Measurements from ENCODE around the gene TMPRSS5.
"Not testable (repeated sequence)": the region's sequence is repeated elsewhere in the genome, so short reads cannot be mapped to it uniquely, and the experiment has no call there.

TMPRSS5 gene

DNA sequence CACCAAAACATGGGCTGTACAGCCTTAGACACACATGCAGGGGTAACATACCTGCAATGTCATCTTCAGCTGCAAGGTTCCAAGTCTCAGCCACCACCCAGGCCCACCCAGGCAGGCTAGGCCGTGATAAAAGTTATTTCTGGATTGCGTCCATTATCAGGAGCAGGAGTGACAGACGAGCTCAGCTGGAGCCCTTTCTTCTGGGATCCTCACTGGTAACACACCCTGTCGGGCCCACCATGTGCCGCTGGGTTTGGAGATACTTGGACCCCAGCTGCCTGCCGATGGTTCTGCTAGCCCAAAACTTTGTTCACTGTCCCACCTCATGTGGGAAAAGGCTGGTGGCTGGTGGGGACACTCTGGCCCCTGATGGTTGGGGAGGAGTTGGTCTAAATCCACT lies 24.8 kb downstream of the TMPRSS5 start:
- H3K27me3 ChIP-seq (ENCODE audit: low read depth, low read length): no peaks in the 10 kb centered on the region
- no peaks in the 10 kb centered on the region for H3K9me3 ChIP-seq (ENCODE audit: control insufficient read depth in 1 of 2, low read length in 2 of 2)
- H3K4me3 ChIP-seq (ENCODE audit: low read depth in 1 of 2, low read length in 2 of 2): no peak overlapping the region
- peaks cover 0 to 10% of the 10 kb centered on the region in 2 donors for H3K4me1 ChIP-seq (ENCODE audit: control insufficient read depth in 1 of 2, insufficient read depth in 2 of 2, low read length in 2 of 2)
- no peaks in the 10 kb centered on the region for H3K36me3 ChIP-seq (ENCODE audit: control insufficient read depth in 1 of 2, insufficient read depth in 2 of 2, low read length in 2 of 2)
- no peak overlapping the region for H3K27ac ChIP-seq (ENCODE audit: low read length)

DNA sequence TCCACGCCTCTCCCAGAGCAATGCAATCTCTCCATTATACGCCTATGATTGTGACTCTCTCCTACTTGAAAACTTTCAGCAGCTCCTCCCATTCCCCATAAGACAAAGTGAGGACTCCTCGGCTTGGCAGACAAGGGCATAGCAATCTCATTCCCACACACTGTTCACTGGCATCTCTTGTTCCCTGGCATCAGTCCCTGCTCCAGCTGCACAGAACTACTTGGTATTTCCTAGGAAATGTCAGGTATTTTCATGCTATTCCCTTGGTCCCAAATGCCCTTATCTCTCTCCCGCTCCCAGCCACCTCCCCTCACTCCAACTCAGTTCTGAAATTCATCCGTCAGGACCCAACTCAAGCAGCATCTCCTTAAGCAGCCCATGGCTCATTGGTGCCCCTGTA lies 28.4 kb downstream of the TMPRSS5 start:
- Histone ChIP-seq H3K4me3 (ENCODE audit: low read depth in 1 of 2, low read length in 2 of 2) (no peak overlapping the region), H3K9me3 (ENCODE audit: control insufficient read depth in 1 of 2, low read length in 2 of 2) (no peaks in the 10 kb centered on the region), H3K36me3 (ENCODE audit: control insufficient read depth in 1 of 2, insufficient read depth in 2 of 2, low read length in 2 of 2) (no peaks in the 10 kb centered on the region), H3K27ac (ENCODE audit: low read length) (no peak overlapping the region), H3K27me3 (ENCODE audit: low read depth, low read length) (no peaks in the 10 kb centered on the region), H3K4me1 (ENCODE audit: control insufficient read depth in 1 of 2, insufficient read depth in 2 of 2, low read length in 2 of 2) (peaks cover 0 to 10% of the 10 kb centered on the region in 2 donors)

GRCh38 chr11:113675565-113675964 lies 30.5 kb downstream of the TMPRSS5 start:
- Histone ChIP-seq H3K27me3 (ENCODE audit: low read depth, low read length) (no peaks in the 10 kb centered on the region), H3K4me3 (ENCODE audit: low read depth in 1 of 2, low read length in 2 of 2) (no peak overlapping the region), H3K4me1 (ENCODE audit: control insufficient read depth in 1 of 2, insufficient read depth in 2 of 2, low read length in 2 of 2) (no peaks in the 10 kb centered on the region)

DNA sequence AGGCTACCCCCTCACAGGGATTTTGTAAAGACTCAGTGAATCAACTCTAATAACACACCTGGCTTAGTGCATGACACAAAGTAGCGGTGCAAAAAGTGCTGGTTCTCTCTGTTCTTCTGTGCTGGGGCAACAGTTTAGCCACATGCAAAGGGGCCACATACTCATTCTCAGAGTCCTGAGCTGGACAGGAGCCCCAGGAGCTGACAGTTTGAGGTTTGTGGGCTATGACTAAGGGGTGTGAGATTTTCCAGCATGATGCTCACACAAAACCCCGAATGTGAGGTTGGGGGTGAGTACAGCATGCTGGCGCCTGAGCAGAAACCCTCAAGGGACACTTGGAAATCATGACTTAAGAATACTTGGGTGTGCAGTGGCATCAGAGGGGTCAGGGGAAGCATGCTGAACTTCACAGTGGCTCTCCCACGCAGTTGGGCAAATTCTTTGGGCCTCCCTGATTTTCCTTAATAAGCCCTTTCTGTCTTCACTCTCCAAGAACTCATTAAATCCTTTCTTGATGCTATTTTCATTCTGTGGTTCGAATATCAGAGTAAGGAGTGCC lies 31.0 kb downstream of the TMPRSS5 start:
- H3K9me3 ChIP-seq (ENCODE audit: control insufficient read depth in 1 of 2, low read length in 2 of 2): no peaks in the 10 kb centered on the region
- H3K4me3 ChIP-seq (ENCODE audit: low read depth in 1 of 2, low read length in 2 of 2): no peak overlapping the region
- no peaks in the 10 kb centered on the region for H3K36me3 ChIP-seq (ENCODE audit: control insufficient read depth in 1 of 2, insufficient read depth in 2 of 2, low read length in 2 of 2)
- H3K4me1 ChIP-seq (ENCODE audit: control insufficient read depth in 1 of 2, insufficient read depth in 2 of 2, low read length in 2 of 2): no peaks in the 10 kb centered on the region
- no peaks in the 10 kb centered on the region for H3K27me3 ChIP-seq (ENCODE audit: low read depth, low read length)
- H3K27ac ChIP-seq (ENCODE audit: low read length): no peak overlapping the region

More at GRCh38 chr11:113675565-113675964, 30.5 kb downstream of the TMPRSS5 start:
- Histone ChIP-seq H3K9me3 (ENCODE audit: control insufficient read depth in 1 of 2, low read length in 2 of 2) (no peaks in the 10 kb centered on the region), H3K36me3 (ENCODE audit: control insufficient read depth in 1 of 2, insufficient read depth in 2 of 2, low read length in 2 of 2) (no peaks in the 10 kb centered on the region), H3K27ac (ENCODE audit: low read length) (no peak overlapping the region)

GRCh38 chr11:113674397-113674685 lies 31.8 kb downstream of the TMPRSS5 start:
- no peaks in the 10 kb centered on the region for H3K9me3 ChIP-seq (ENCODE audit: control insufficient read depth in 1 of 2, low read length in 2 of 2)
- H3K36me3 ChIP-seq (ENCODE audit: control insufficient read depth in 1 of 2, insufficient read depth in 2 of 2, low read length in 2 of 2): no peaks in the 10 kb centered on the region
- no peak overlapping the region for H3K4me3 ChIP-seq (ENCODE audit: low read depth in 1 of 2, low read length in 2 of 2)
- no peaks in the 10 kb centered on the region for H3K4me1 ChIP-seq (ENCODE audit: control insufficient read depth in 1 of 2, insufficient read depth in 2 of 2, low read length in 2 of 2)
- no peak overlapping the region for H3K27ac ChIP-seq (ENCODE audit: low read length)
- H3K27me3 ChIP-seq (ENCODE audit: low read depth, low read length): no peaks in the 10 kb centered on the region

DNA sequence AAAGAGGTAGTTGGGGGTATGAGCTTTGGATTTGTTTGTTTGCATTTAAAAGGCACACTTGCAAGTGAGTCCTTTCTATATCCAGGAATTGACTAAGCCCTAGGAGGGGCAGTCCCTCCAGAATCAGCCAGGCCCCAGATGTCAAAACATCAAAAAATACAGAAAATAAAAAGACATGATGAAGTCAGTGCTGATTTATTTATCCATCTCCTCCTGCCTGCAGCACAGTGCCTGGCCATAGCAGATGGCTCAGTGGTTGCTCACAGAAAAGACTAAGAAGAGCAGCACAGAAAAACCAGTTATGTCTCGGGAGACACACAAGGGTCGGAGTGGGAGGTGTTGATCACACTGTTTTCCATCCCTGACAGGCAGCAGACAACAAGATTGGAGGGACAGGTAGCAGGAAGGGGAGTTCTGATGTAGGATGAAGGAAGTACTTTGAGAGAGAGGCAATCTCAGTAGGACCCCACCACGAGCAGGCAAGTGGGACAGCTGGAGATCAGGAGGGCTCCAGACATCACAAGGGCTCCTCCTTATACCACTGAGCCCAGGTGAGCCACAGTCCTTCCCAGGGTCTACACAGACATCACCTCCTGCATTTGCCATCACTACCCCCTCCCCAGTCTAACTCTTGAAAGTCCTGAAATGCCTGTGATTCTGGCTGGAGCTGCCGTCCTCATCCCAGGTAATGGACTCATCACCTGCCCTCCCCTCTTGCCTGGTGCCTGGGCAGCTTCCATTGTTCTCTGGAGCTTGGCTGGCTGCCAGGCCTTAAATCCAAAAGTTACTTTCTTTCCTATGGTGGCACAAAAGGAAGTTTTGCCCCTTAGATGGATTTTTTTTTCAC lies 32.3 kb downstream of the TMPRSS5 start:
- no peak overlapping the region for H3K27ac ChIP-seq (ENCODE audit: low read length)
- H3K4me3 ChIP-seq (ENCODE audit: low read depth in 1 of 2, low read length in 2 of 2): no peak overlapping the region
- H3K9me3 ChIP-seq (ENCODE audit: control insufficient read depth in 1 of 2, low read length in 2 of 2): no peaks in the 10 kb centered on the region
- H3K36me3 ChIP-seq (ENCODE audit: control insufficient read depth in 1 of 2, insufficient read depth in 2 of 2, low read length in 2 of 2): no peaks in the 10 kb centered on the region
- no peaks in the 10 kb centered on the region for H3K4me1 ChIP-seq (ENCODE audit: control insufficient read depth in 1 of 2, insufficient read depth in 2 of 2, low read length in 2 of 2)
- H3K27me3 ChIP-seq (ENCODE audit: low read depth, low read length): no peaks in the 10 kb centered on the region

- H3K4me3 ChIP-seq (ENCODE audit: low read depth in 1 of 2, low read length in 2 of 2); H3K27me3 ChIP-seq (ENCODE audit: low read depth, low read length); H3K27ac ChIP-seq (ENCODE audit: low read length); H3K4me1 ChIP-seq (ENCODE audit: control insufficient read depth in 1 of 2, insufficient read depth in 2 of 2, low read length in 2 of 2); H3K36me3 ChIP-seq (ENCODE audit: control insufficient read depth in 1 of 2, insufficient read depth in 2 of 2, low read length in 2 of 2); H3K9me3 ChIP-seq (ENCODE audit: control insufficient read depth in 1 of 2, low read length in 2 of 2): not testable (repeated sequence)
Observed at GRCh38 chr11:113671914-113672313, 34.2 kb downstream of the TMPRSS5 start.

DNA sequence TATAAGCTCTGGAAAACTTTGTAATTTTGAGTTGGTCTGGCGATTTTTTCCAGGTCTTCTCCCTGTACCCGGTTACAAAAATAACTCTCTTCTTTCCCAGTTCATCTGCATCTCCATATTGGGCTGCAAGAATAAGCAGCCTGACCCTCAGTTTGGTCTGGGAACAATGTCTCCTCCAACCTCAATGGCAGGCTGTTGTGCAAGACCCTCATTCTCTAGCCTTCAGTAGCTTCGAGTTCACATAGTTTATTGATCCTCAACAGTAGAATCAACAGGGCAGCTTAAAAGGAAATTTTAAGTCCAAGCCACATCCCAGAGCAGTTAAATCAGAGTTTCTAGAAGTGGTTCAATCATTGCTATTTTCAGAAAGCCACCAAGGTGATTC lies 35.3 kb downstream of the TMPRSS5 start:
- Histone ChIP-seq H3K27ac (ENCODE audit: low read length) (no peak overlapping the region), H3K4me3 (ENCODE audit: low read depth in 1 of 2, low read length in 2 of 2) (no peak overlapping the region), H3K4me1 (ENCODE audit: control insufficient read depth in 1 of 2, insufficient read depth in 2 of 2, low read length in 2 of 2) (no peaks in the 10 kb centered on the region), H3K36me3 (ENCODE audit: control insufficient read depth in 1 of 2, insufficient read depth in 2 of 2, low read length in 2 of 2) (no peaks in the 10 kb centered on the region), H3K9me3 (ENCODE audit: control insufficient read depth in 1 of 2, low read length in 2 of 2) (peaks cover 0 to 4% of the 10 kb centered on the region in 2 donors), H3K27me3 (ENCODE audit: low read depth, low read length) (no peaks in the 10 kb centered on the region)

- Histone ChIP-seq H3K27me3 (ENCODE audit: low read depth, low read length) (no peaks in the 10 kb centered on the region), H3K27ac (ENCODE audit: low read length) (no peak overlapping the region), H3K9me3 (ENCODE audit: control insufficient read depth in 1 of 2, low read length in 2 of 2) (peaks cover 0 to 5% of the 10 kb centered on the region in 2 donors), H3K4me3 (ENCODE audit: low read depth in 1 of 2, low read length in 2 of 2) (no peak overlapping the region), H3K36me3 (ENCODE audit: control insufficient read depth in 1 of 2, insufficient read depth in 2 of 2, low read length in 2 of 2) (no peaks in the 10 kb centered on the region), H3K4me1 (ENCODE audit: control insufficient read depth in 1 of 2, insufficient read depth in 2 of 2, low read length in 2 of 2) (no peaks in the 10 kb centered on the region)
Observed at GRCh38 chr11:113670149-113670830, 35.8 kb downstream of the TMPRSS5 start.

DNA sequence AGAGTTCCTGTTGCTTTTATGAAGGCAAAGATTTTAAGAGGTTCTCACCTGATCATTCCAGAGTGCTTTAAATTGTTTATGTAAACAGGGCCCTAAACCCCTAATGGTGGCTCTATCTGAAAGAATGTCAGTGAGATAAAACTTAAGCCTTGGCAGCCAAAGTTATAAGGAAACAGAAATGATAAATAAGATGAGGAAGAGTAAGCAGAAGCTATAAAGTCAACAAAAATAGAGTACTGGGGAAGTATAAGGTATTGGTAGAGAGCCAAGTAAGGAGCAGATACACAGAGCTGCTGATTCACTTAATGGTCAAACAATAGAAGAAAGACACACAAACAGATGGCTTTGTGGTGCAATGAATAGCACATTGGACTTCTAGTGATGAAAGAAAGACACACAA lies 37.9 kb downstream of the TMPRSS5 start:
- peaks cover 0 to 5% of the 10 kb centered on the region in 2 donors for H3K9me3 ChIP-seq (ENCODE audit: control insufficient read depth in 1 of 2, low read length in 2 of 2)
- no peak overlapping the region for H3K27ac ChIP-seq (ENCODE audit: low read length)
- H3K27me3 ChIP-seq (ENCODE audit: low read depth, low read length): no peaks in the 10 kb centered on the region
- H3K36me3 ChIP-seq (ENCODE audit: control insufficient read depth in 1 of 2, insufficient read depth in 2 of 2, low read length in 2 of 2): no peaks in the 10 kb centered on the region
- no peak overlapping the region for H3K4me3 ChIP-seq (ENCODE audit: low read depth in 1 of 2, low read length in 2 of 2)
- no peaks in the 10 kb centered on the region for H3K4me1 ChIP-seq (ENCODE audit: control insufficient read depth in 1 of 2, insufficient read depth in 2 of 2, low read length in 2 of 2)

- no peaks in the 10 kb centered on the region for H3K27me3 ChIP-seq (ENCODE audit: low read depth, low read length)
- peaks cover 0 to 5% of the 10 kb centered on the region in 2 donors for H3K9me3 ChIP-seq (ENCODE audit: control insufficient read depth in 1 of 2, low read length in 2 of 2)
- no peak overlapping the region for H3K4me3 ChIP-seq (ENCODE audit: low read depth in 1 of 2, low read length in 2 of 2)
- H3K36me3 ChIP-seq (ENCODE audit: control insufficient read depth in 1 of 2, insufficient read depth in 2 of 2, low read length in 2 of 2): no peaks in the 10 kb centered on the region
- no peaks in the 10 kb centered on the region for H3K4me1 ChIP-seq (ENCODE audit: control insufficient read depth in 1 of 2, insufficient read depth in 2 of 2, low read length in 2 of 2)
- no peak overlapping the region for H3K27ac ChIP-seq (ENCODE audit: low read length)
Observed at GRCh38 chr11:113667801-113668200, 38.3 kb downstream of the TMPRSS5 start.

Measured in muscle layer of duodenum (tissue), 2 donors.